ENCODE results near the gene FBXO27. TPM values are rescaled to one million over a fixed set of nuclear protein-coding genes. Genes with fewer than 3 reads are reported as not detected.

Gene FBXO27
- total and polyA plus RNA-seq, 11 donors: 4.0 to 38.3 (median 21.0) TPM

GRCh38 chr19:39045506-39045905 is 13.2 kb upstream of the FBXO27 start:
- intact Hi-C loops (cut with DNase I): no loop called here
- ATAC-seq: no peak

DNA sequence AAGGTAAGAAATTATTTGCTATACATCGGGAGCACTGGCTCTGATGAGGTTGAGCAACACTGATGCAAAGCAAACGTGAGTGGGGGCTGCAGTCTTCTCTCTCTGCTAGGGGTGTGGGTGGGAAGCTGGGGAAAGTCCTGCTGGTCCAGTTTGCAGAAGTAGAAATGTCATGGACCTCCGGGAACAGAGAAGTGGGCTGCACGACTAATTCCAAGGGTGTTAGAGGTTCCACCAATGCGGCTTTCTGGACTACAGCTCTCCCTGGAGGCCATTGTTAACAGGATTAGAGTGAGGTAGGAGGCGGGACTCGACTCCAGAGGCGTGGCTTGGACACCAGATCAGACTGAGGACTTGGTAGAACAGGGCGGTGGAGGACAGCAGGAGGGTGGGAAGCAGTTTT is 5.7 kb upstream of the FBXO27 start:
- 17 to 21% (median 19%) methylated on average over 9 of the region's 9 CpGs for WGBS, 4 donors
- intact Hi-C loops (cut with DNase I): no loop called here

More at GRCh38 chr19:39045506-39045905, 13.2 kb upstream of the FBXO27 start:
- H3K9me3 ChIP-seq: no peaks in the 10 kb centered on the region
- H3K4me1 ChIP-seq: no peaks in the 10 kb centered on the region
- WGBS, 4 donors: 68 to 87% (median 75%) methylated on average over 6 of the region's 6 CpGs
- peaks cover 0 to 5% (median 0%) of the 10 kb centered on the region in 9 donors for H3K27me3 ChIP-seq
- H3K27ac ChIP-seq: no peak overlapping the region
- TF ChIP-seq, protein P1, sequence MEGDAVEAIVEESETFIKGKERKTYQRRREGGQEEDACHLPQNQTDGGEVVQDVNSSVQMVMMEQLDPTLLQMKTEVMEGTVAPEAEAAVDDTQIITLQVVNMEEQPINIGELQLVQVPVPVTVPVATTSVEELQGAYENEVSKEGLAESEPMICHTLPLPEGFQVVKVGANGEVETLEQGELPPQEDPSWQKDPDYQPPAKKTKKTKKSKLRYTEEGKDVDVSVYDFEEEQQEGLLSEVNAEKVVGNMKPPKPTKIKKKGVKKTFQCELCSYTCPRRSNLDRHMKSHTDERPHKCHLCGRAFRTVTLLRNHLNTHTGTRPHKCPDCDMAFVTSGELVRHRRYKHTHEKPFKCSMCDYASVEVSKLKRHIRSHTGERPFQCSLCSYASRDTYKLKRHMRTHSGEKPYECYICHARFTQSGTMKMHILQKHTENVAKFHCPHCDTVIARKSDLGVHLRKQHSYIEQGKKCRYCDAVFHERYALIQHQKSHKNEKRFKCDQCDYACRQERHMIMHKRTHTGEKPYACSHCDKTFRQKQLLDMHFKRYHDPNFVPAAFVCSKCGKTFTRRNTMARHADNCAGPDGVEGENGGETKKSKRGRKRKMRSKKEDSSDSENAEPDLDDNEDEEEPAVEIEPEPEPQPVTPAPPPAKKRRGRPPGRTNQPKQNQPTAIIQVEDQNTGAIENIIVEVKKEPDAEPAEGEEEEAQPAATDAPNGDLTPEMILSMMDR (IDR thresholded peaks at IDR 0.05): no peak
- no peak for TF ChIP-seq POLR2A (IDR thresholded peaks at IDR 0.05)
- no peak overlapping the region for H3K4me3 ChIP-seq
- H3K36me3 ChIP-seq: no peaks in the 10 kb centered on the region
- DNase-seq: no peak

DNA sequence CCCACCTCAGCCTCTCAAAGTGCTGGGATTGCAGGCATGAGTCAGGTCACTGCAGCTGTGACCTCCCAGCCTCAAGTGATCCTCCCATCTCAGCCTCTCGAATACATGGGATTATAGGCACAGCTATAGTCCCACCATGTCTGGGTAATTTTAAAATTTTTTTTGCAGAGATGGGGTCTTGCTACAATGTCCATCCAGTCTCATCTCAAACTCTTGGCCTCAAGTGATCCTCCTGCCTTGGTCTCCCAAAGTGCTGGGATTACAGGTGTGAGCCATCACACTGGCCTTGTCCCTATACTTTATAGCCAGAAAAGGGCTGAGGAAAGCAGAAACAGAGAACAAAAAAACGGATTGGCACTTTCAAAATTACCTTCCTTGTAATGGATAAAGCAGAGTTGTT is 4.8 kb upstream of the FBXO27 start:
- Histone ChIP-seq H3K36me3 (no peaks in the 10 kb centered on the region), H3K9me3 (no peaks in the 10 kb centered on the region), H3K27me3 (peaks cover 0 to 21% (median 4%) of the 10 kb centered on the region in 9 donors), H3K4me3 (no peak overlapping the region), H3K4me1 (peaks cover 0 to 8% (median 0%) of the 10 kb centered on the region in 12 donors), H3K27ac (no peak overlapping the region)
- TF ChIP-seq, protein P1 (IDR thresholded peaks at IDR 0.05): no peak
- no peak for TF ChIP-seq POLR2A (IDR thresholded peaks at IDR 0.05)
- ATAC-seq: no peak
- WGBS, 4 donors: 53 to 64% (median 56%) methylated on average over 2 of the region's 2 CpGs
- DNase-seq: no peak
- intact Hi-C loops (cut with DNase I): no loop called here

More for the DNA sequence above, 5.7 kb upstream of the FBXO27 start:
- Histone ChIP-seq H3K4me1 (peaks cover 0 to under 1% (median 0%) of the 10 kb centered on the region in 12 donors), H3K27ac (no peak overlapping the region), H3K9me3 (no peaks in the 10 kb centered on the region), H3K27me3 (peaks cover 0 to 15% (median 4%) of the 10 kb centered on the region in 9 donors), H3K36me3 (no peaks in the 10 kb centered on the region), H3K4me3 (no peak overlapping the region)
- peak in 3 of 4 donors; percentile 54 to 60 (median 57) for ATAC-seq
- TF ChIP-seq, protein P1 (IDR thresholded peaks at IDR 0.05): peak in 1 of 12 donors; percentile 10
- TF ChIP-seq POLR2A (IDR thresholded peaks at IDR 0.05): no peak
- DNase-seq: no peak

DNA sequence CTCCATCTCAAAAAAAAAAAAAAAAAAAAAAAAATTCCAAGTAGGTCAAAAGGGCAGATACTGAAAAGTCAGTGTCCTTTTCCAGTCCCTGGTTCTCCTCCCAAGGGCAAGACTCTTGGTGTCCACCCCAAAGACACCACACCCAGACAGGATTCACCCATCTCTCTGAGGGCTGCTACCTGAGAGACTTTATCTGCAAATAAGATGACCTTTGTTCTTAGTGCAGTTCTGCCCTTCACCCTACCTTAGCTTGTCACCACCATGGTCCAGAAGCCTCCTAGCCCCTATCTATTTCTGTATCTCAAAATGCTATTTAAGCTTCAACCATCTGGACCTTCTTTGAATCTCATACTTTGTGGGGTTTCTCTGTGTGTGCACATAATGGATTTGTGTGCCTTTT is 4.2 kb upstream of the FBXO27 start:
- Histone ChIP-seq H3K4me3 (no peak overlapping the region), H3K27ac (no peak overlapping the region), H3K27me3 (peaks cover 0 to 26% (median 6%) of the 10 kb centered on the region in 9 donors), H3K9me3 (no peaks in the 10 kb centered on the region), H3K4me1 (peaks cover 0 to 11% (median 0%) of the 10 kb centered on the region in 12 donors), H3K36me3 (no peaks in the 10 kb centered on the region)
- intact Hi-C loops (cut with DNase I): no loop called here
- no peak for ATAC-seq
- DNase-seq: no peak
- TF ChIP-seq POLR2A (IDR thresholded peaks at IDR 0.05): no peak
- TF ChIP-seq, protein P1 (IDR thresholded peaks at IDR 0.05): no peak
